IPS DF 6.9 (cell line): ENCODE measurements around the gene PIEZO1.

Experiments used
- DNase-seq: peaks from one replicate; pipeline ENCODE4 v3.0.0-alpha.2; 2013; ENCODE audit warnings: low read depth, low spot score
- H3K27ac ChIP-seq: one replicate; pipeline ENCODE4 v1.5.1; 2013; ENCODE audit warnings: low read length, control low read depth
- H3K27me3 ChIP-seq: 2 replicates; pipeline ENCODE4 v1.6.1; 2013; ENCODE audit warnings: mild to moderate bottlenecking, low read length; ENCODE audit not compliant: control insufficient read depth, insufficient read depth
- H3K36me3 ChIP-seq: 2 replicates; pipeline ENCODE4 v1.6.1; 2013; ENCODE audit warnings: low read length; ENCODE audit not compliant: control insufficient read depth, insufficient read depth
- H3K4me1 ChIP-seq: 2 replicates; pipeline ENCODE4 v1.6.1; 2013; ENCODE audit warnings: low read length; ENCODE audit not compliant: control insufficient read depth, insufficient read depth
- H3K4me3 ChIP-seq: 2 replicates; pipeline ENCODE4 v1.5.1; 2013; ENCODE audit warnings: mild to moderate bottlenecking, low read length
- H3K9me3 ChIP-seq: 2 replicates; pipeline ENCODE4 v1.6.1; 2013; ENCODE audit warnings: low read length, inconsistent platforms; ENCODE audit not compliant: control insufficient read depth, insufficient read depth
- WGBS: extraction: QIAGEN DNeasy Blood & Tissue Kit; methylation state at CpG from one replicate; pipeline ENCODE4 v1.1.7; 2013; ENCODE audit warnings: mixed read lengths, missing lambda C conversion rate; ENCODE audit not compliant: insufficient read length, insufficient coverage; 5-methylcytosine and 5-hydroxymethylcytosine counted together

Gene PIEZO1

GRCh38 chr16:88815901-88816589, 31.0 kb upstream of the PIEZO1 start:
- no CpG with 5 or more reads among the region's 19 CpGs for WGBS
- Histone ChIP-seq H3K9me3 (no peaks in the 10 kb centered on the region), H3K4me3 (no peak overlapping the region), H3K4me1 (no peaks in the 10 kb centered on the region), H3K27ac (no peak overlapping the region), H3K27me3 (no peaks in the 10 kb centered on the region), H3K36me3 (no peaks in the 10 kb centered on the region)
- no peak for DNase-seq

- Histone ChIP-seq H3K4me3 (no peak overlapping the region), H3K9me3 (no peaks in the 10 kb centered on the region), H3K36me3 (no peaks in the 10 kb centered on the region; the same call in 1 of the 2 replicates), H3K27me3 (no peaks in the 10 kb centered on the region), H3K27ac (no peak overlapping the region), H3K4me1 (peaks cover under 1% of the 10 kb centered on the region; the same call in 1 of the 2 replicates)
- WGBS = no CpG with 5 or more reads among the region's 10 CpGs
- DNase-seq = no peak
Measured at GRCh38 chr16:88815227-88815626, 30.2 kb upstream of the PIEZO1 start.

- WGBS = no CpG with 5 or more reads among the region's 13 CpGs
- H3K9me3 ChIP-seq = no peaks in the 10 kb centered on the region
- DNase-seq = no peak
Measured at GRCh38 chr16:88814144-88814502, 29.1 kb upstream of the PIEZO1 start.

GRCh38 chr16:88813269-88814143, 28.5 kb upstream of the PIEZO1 start:
- no peak for DNase-seq
- no CpG with 5 or more reads among the region's 26 CpGs for WGBS
- Histone ChIP-seq H3K36me3 (peaks cover 14% of the 10 kb centered on the region), H3K4me3 (no peak overlapping the region), H3K9me3 (no peaks in the 10 kb centered on the region), H3K27me3 (no peaks in the 10 kb centered on the region), H3K4me1 (peaks cover 3% of the 10 kb centered on the region; the same call in 1 of the 2 replicates), H3K27ac (no peak overlapping the region)

More at GRCh38 chr16:88814144-88814502, 29.1 kb upstream of the PIEZO1 start:
- Histone ChIP-seq H3K4me3 (no peak overlapping the region), H3K27me3 (no peaks in the 10 kb centered on the region), H3K36me3 (peaks cover 11% of the 10 kb centered on the region), H3K4me1 (peaks cover 3% of the 10 kb centered on the region; the same call in 1 of the 2 replicates), H3K27ac (no peak overlapping the region)

- no peak for DNase-seq
- no CpG with 5 or more reads among the region's 37 CpGs for WGBS
- H3K27ac ChIP-seq = no peak overlapping the region
Measured at GRCh38 chr16:88812513-88813268, 27.7 kb upstream of the PIEZO1 start.

GRCh38 chr16:88811769-88812512, 26.9 kb upstream of the PIEZO1 start, which contains the start of gene APRT:
APRT (minus strand) TSS chr16:88811928; CDS start chr16:88811899, 29 bp downstream.
- WGBS = no CpG with 5 or more reads among the region's 84 CpGs
- peak; percentile 68 for DNase-seq
- Histone ChIP-seq H3K9me3 (no peaks in the 10 kb centered on the region), H3K36me3 (peaks cover 28% of the 10 kb centered on the region), H3K4me1 (peaks cover 3% of the 10 kb centered on the region; the same call in 1 of the 2 replicates), H3K27me3 (no peaks in the 10 kb centered on the region), H3K4me3 (peak within 1 kb of the TSS; percentile 78), H3K27ac (no peak within 1 kb of the TSS)

More at GRCh38 chr16:88812513-88813268, 27.7 kb upstream of the PIEZO1 start:
- Histone ChIP-seq H3K36me3 (peaks cover 20% of the 10 kb centered on the region), H3K4me1 (peaks cover 3% of the 10 kb centered on the region; the same call in 1 of the 2 replicates), H3K9me3 (no peaks in the 10 kb centered on the region), H3K27me3 (no peaks in the 10 kb centered on the region), H3K4me3 (peak overlapping the region; percentile 78; the same call in 1 of the 2 replicates)

- peak overlapping the region; percentile 78 for H3K4me3 ChIP-seq
- H3K27ac ChIP-seq = no peak overlapping the region
- H3K36me3 ChIP-seq = peaks cover 36% of the 10 kb centered on the region
- H3K4me1 ChIP-seq = peaks cover 3% of the 10 kb centered on the region; the same call in 1 of the 2 replicates
- no peak for DNase-seq
- H3K27me3 ChIP-seq = no peaks in the 10 kb centered on the region
- WGBS = no CpG with 5 or more reads among the region's 65 CpGs
- no peaks in the 10 kb centered on the region for H3K9me3 ChIP-seq
Measured at GRCh38 chr16:88810912-88811768, 26.1 kb upstream of the PIEZO1 start.

- no peaks in the 10 kb centered on the region for H3K9me3 ChIP-seq
- peaks cover 44% of the 10 kb centered on the region for H3K36me3 ChIP-seq
- H3K4me1 ChIP-seq = peaks cover 3% of the 10 kb centered on the region; the same call in 1 of the 2 replicates
- H3K4me3 ChIP-seq = peak overlapping the region; percentile 78; the same call in 1 of the 2 replicates
- H3K27me3 ChIP-seq = no peaks in the 10 kb centered on the region
- no peak overlapping the region for H3K27ac ChIP-seq
- WGBS = no CpG with 5 or more reads among the region's 12 CpGs
- DNase-seq = no peak
Measured at GRCh38 chr16:88810166-88810911, 25.3 kb upstream of the PIEZO1 start.
